ENCODE results near the gene SGMS1.

SGMS1 gene

DNA sequence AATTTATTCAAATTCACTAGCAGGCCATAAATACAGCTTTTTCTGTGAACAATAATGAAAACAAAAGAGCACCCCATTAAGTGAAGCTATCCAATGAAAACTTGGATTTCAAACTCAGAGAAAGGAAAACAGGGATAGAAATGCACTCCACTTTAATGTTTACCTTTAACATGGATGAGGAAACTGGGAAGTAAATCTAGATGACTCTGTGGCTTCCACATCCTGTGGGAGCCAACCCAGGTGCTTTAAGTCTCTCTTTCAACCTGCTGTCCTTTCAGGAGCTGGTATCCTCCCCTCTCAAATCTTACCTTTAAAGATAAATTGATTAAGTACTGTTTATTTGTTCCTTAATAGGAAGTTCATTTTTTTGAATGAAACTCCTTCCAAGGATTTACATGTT is 21.5 kb upstream of the SGMS1 start:
- DNase-seq (ENCODE audit: low read depth) = no peak
- TF ChIP-seq, protein P1, sequence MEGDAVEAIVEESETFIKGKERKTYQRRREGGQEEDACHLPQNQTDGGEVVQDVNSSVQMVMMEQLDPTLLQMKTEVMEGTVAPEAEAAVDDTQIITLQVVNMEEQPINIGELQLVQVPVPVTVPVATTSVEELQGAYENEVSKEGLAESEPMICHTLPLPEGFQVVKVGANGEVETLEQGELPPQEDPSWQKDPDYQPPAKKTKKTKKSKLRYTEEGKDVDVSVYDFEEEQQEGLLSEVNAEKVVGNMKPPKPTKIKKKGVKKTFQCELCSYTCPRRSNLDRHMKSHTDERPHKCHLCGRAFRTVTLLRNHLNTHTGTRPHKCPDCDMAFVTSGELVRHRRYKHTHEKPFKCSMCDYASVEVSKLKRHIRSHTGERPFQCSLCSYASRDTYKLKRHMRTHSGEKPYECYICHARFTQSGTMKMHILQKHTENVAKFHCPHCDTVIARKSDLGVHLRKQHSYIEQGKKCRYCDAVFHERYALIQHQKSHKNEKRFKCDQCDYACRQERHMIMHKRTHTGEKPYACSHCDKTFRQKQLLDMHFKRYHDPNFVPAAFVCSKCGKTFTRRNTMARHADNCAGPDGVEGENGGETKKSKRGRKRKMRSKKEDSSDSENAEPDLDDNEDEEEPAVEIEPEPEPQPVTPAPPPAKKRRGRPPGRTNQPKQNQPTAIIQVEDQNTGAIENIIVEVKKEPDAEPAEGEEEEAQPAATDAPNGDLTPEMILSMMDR (conservative IDR thresholded peaks at IDR 0.05; ENCODE audit: low read length) = no peak
- no peak overlapping the region for H3K4me3 ChIP-seq (ENCODE audit: low read length)

DNA sequence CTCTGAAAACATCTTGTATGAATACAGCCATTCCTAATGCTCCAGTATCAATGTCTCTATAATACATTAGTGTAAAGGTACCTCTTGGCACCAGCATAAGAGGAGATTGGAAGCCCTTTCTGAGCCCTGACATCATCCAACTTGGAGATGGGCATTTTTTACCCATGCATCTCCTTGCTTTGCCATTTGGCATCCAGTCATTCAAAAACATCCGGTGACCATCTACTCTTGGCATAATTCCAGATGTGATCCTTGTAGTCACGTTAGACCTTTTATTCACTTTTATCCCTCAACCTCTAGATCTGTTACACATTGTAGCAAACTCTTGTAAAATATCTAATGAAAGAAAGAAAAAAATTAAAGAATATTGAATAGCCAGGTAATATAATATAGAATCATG is 17.9 kb upstream of the SGMS1 start:
- no peak for DNase-seq (ENCODE audit: low read depth)
- no peak overlapping the region for H3K4me3 ChIP-seq (ENCODE audit: low read length)
- TF ChIP-seq, protein P1 (conservative IDR thresholded peaks at IDR 0.05; ENCODE audit: low read length) = no peak

DNA sequence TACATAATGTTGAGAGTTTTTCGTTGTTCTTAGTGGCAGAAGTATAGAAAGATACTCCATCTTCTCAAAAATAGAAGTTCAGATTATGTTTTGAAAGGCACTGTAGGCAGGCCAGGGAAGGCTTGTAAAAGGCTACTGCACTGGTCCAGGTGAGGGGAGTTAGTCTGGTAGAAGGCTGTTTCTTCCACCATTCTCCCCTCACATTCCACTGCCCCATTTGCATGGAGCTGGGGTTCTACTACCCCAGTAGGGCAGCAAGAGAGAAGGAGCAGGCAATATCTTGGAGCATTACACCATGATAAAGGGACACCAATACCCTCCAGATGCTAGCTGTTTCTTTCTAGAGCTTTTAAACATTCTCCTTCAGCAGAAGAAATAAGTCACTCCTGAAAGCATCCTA is 16.5 kb upstream of the SGMS1 start:
- no peak overlapping the region for H3K4me3 ChIP-seq (ENCODE audit: low read length)
- no peak for DNase-seq (ENCODE audit: low read depth)
- TF ChIP-seq, protein P1 (conservative IDR thresholded peaks at IDR 0.05; ENCODE audit: low read length) = no peak

DNA sequence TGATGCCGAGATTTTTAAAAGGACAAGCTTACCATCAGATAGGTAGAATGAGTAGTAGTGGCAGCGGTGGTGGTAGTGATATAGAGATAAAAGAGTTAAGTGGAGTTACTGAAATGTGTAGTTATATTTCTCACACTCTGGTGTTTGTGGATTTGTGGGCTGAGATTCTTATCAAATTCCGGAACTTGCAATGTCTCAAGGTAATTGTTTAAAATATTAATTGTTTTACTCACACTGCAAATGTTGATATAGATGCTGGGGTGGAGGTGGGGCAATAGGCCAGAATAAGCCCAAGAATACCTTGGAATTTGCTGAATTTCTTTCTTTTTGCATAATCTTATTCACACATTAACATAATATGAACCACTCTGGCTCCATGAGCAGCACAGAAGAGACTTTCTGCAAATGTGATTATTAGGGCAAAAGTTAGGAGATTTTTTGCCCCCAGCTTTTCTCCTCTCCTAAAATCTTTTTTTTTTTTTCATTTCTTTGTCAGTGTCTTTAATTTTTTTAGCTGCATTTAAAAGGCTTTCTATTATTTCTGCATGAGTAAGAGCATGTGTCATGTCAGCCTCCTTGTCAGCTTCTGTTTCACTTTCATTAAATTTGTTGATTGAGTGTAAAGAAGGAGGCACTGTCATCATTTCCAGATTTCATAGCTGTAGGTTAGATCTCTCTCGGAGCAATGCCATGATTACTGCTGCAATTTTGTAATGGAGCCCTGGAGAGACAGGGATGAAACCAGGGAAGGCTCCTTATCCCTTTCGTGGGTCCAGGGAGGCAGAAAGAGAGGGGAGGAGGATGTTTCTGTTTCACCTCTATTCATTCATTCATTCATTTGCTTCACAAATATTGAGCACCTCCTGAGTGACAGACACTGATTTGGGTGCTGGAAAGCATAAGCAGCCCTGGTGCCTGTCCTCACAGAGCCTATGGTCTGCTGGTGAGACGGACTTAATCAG is 13.1 kb upstream of the SGMS1 start:
- no peak overlapping the region for H3K4me3 ChIP-seq (ENCODE audit: low read length)
- DNase-seq (ENCODE audit: low read depth) = no peak
- TF ChIP-seq, protein P1 (conservative IDR thresholded peaks at IDR 0.05; ENCODE audit: low read length) = no peak

DNA sequence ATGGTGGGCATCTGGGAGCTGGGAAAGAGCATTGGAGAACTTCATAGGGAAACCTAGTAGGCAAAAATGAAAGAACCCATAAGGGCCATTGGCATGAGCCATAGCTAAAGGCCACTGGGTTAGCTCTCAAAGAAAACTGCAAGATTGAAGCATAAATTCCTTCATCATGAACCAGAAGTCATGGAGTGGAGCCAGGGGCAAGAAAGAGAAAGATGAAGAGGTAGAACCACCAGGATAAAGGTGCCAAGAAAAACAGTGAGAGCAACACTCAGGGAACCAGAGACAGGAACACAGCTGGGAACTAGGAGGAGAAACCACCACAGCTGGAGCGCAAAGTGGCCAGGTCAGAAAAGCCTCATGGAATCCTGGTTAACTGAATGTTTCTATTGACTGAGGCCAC is 11.5 kb upstream of the SGMS1 start:
- peak; percentile 75 for DNase-seq (ENCODE audit: low read depth)
- H3K4me3 ChIP-seq (ENCODE audit: low read length) = no peak overlapping the region
- TF ChIP-seq, protein P1 (conservative IDR thresholded peaks at IDR 0.05; ENCODE audit: low read length) = no peak

DNA sequence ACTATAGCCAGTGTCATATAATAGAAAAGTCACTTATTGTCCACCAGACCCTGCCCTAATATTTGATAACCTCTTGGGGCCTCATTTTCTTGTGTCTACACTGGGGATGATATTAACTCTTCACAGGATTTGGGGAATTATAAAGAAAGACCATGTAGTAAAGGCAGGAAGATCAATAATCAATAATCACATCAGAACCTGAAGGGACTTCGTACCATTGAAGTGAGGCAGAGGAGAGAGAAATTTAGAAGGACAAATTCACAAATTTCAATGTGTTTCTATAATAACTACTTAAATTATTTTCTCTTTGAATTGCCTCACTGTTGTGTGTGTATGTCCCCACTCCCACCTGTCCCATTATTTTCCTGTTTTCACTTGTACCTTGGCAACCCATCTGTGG is 10.7 kb upstream of the SGMS1 start:
- DNase-seq (ENCODE audit: low read depth) = no peak
- H3K4me3 ChIP-seq (ENCODE audit: low read length) = no peak overlapping the region
- TF ChIP-seq, protein P1 (conservative IDR thresholded peaks at IDR 0.05; ENCODE audit: low read length) = no peak

DNA sequence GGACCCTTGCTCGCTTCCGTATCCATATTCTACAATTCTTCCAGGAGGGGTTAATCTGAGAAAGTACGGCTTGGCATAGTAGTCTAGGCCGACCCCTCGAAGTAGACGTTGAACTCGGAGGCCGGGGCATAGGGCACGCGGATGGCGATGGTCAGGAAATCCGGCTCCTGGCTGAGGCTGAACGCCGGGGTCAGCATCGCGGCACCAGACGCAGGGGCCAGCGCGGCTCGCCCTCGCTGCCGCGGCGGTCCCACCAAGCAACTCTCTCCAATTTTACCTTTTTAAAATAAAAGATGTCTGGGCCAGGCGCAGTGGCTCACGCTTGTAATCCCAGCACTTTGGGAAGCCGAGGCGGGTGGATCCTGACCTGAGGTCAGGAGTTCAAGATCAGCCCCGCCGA is 7.3 kb upstream of the SGMS1 start:
- no peak overlapping the region for H3K4me3 ChIP-seq (ENCODE audit: low read length)
- no peak for DNase-seq (ENCODE audit: low read depth)
- TF ChIP-seq, protein P1 (conservative IDR thresholded peaks at IDR 0.05; ENCODE audit: low read length) = no peak
